H1 (cell line): ENCODE measurements around the gene OLFM1. TPM values are rescaled to one million over a fixed set of nuclear protein-coding genes. Genes with fewer than 3 reads are reported as not detected.

Experiments
- BACH1 ChIP-seq: IDR thresholded peaks from 2 replicates; pipeline ENCODE4 v1.6.1; 2012; ENCODE audit warnings: low read length, improper control_type of control experiment
- BCL11A ChIP-seq, 2 experiments: IDR thresholded peaks; one replicate each; pipeline ENCODE4 v1.6.1; 2011; ENCODE audit warnings: low read depth in 2 of 2, low read length in 2 of 2, mild to moderate bottlenecking in 2 of 2
- HDAC6 ChIP-seq: IDR thresholded peaks from one replicate; pipeline ENCODE4 v1.7.1; 2012; ENCODE audit warnings: low read depth, mild to moderate bottlenecking, inconsistent platforms, low read length, moderate library complexity
- POLR2A ChIP-seq, 2 experiments: IDR thresholded peaks; 1 replicate in 1 of 2; 2 replicates in 1 of 2; pipeline ENCODE4 v1.6.1; 2011; ENCODE audit warnings: low read depth in 2 of 2, low read length in 2 of 2, mild to moderate bottlenecking in 2 of 2; ENCODE audit errors: control extremely low read depth in 1 of 2
- POLR2AphosphoS5 ChIP-seq: IDR thresholded peaks from 2 replicates; pipeline ENCODE4 v1.6.1; 2011; ENCODE audit warnings: low read depth, low read length
- RFX5 ChIP-seq: IDR thresholded peaks from 2 replicates; pipeline ENCODE4 v1.6.1; 2011; ENCODE audit warnings: low read depth, low read length, improper control_type of control experiment, borderline replicate concordance
- polyA plus RNA-seq, 7 experiments: library from polyadenylated mRNA; depleted of rRNA in 3 of 7; stranded (reverse) in 5 of 7; unstranded in 2 of 7; fragments of >200 nt in 5 of 7; fragments of 200-250 nt in 2 of 7; gene quantifications; 1 replicate in 5 of 7; 2 replicates in 1 of 7; 4 replicates in 1 of 7; pipeline versions ENCODE4 v1.2.1 to v1.2.3, GENCODE V29; 2011 to 2013; ENCODE audit warnings: missing spikeins in 2 of 7, mixed read lengths in 2 of 7
- total RNA-seq: library from RNA; stranded (reverse); fragmentation: NEBNext Ultra II Directional; extraction: Animal tissue kit (Norgen Biotek cat#: 25700); gene quantifications from 2 replicates; pipeline ENCODE4 v1.2.1, GENCODE V29; 2021

The OLFM1 gene
- total and polyA plus RNA-seq, 2 of the 8 experiments (the other 6 are each of a cell fraction or from before 2014, with no cell fraction given), result 53.0 to 53.4 TPM

GRCh38 chr9:135138078-135138855, 50.8 kb downstream of the OLFM1 start (continued):
- TF ChIP-seq HDAC6 (no peak), POLR2A (IDR thresholded peaks at IDR 0.05; ENCODE audit: control extremely low read depth in 1 of 2, low read depth in 2 of 2, low read length in 2 of 2) (no peak), BCL11A (IDR thresholded peaks at IDR 0.05; ENCODE audit: low read depth in 2 of 2, low read length in 2 of 2) (no peak), BACH1 (no peak), RFX5 (no peak), POLR2AphosphoS5 (no peak)
